Fibroblast of lung (primary cell): Measurements from ENCODE around the gene RALGPS2. TPM values are rescaled to one million over a fixed set of nuclear protein-coding genes. Genes with fewer than 3 reads are reported as not detected.

Experiments used
- DNase-seq, 2 donors: peaks; one replicate each; pipeline versions ENCODE4 v3.0.0 to v3.0.0-alpha.2; 2010; ENCODE audit warnings: low read depth in 2 of 2
- H2AFZ ChIP-seq: 2 replicates; pipeline ENCODE4 v1.5.1; 2012; ENCODE audit warnings: low read length, control low read depth, inconsistent platforms
- H3K27ac ChIP-seq: 2 replicates; pipeline ENCODE4 v1.5.1; 2011; ENCODE audit warnings: low read length, control low read depth; ENCODE audit not compliant: insufficient read depth
- H3K27me3 ChIP-seq: 2 replicates; pipeline ENCODE4 v1.5.1; 2011; ENCODE audit warnings: mild to moderate bottlenecking, low read length; ENCODE audit not compliant: control insufficient read depth, insufficient read depth
- H3K36me3 ChIP-seq: 2 replicates; pipeline ENCODE4 v1.5.1; 2011; ENCODE audit warnings: low read length; ENCODE audit not compliant: control insufficient read depth, insufficient read depth
- H3K4me1 ChIP-seq: 2 replicates; pipeline ENCODE4 v1.5.1; 2011; ENCODE audit warnings: low read length; ENCODE audit not compliant: control insufficient read depth, insufficient read depth; ENCODE audit errors: extremely low read depth
- H3K4me2 ChIP-seq: 2 replicates; pipeline ENCODE4 v1.5.1; 2011; ENCODE audit warnings: low read length, control low read depth; ENCODE audit not compliant: insufficient read depth; ENCODE audit errors: extremely low read depth
- H3K4me3 ChIP-seq, 4 experiments: fragments of 200-600 bp in 1 of 4; sonication (generic) in 1 of 4; replicated peaks in 1 of 4; 2 replicates each; pipeline ENCODE4 v1.5.1; 2011 to 2016; ENCODE audit warnings: low read length in 4 of 4, low read depth in 3 of 4, mild to moderate bottlenecking in 3 of 4, control low read depth in 2 of 4, inconsistent platforms in 1 of 4, mixed read lengths in 1 of 4; ENCODE audit not compliant: insufficient read depth in 1 of 4; ENCODE audit errors: control extremely low read depth in 1 of 4
- H3K79me2 ChIP-seq: 2 replicates; pipeline ENCODE4 v1.5.1; 2012; ENCODE audit warnings: mild to moderate bottlenecking, low read length, inconsistent platforms; ENCODE audit not compliant: control insufficient read depth, insufficient read depth
- H3K9ac ChIP-seq: 2 replicates; pipeline ENCODE4 v1.5.1; 2011; ENCODE audit warnings: mild to moderate bottlenecking, low read length, control low read depth; ENCODE audit not compliant: insufficient read depth
- H3K9me3 ChIP-seq: 2 replicates; pipeline ENCODE4 v1.5.1; 2012; ENCODE audit warnings: low read depth, low read length; ENCODE audit not compliant: control insufficient read depth, insufficient read depth
- H4K20me1 ChIP-seq: 2 replicates; pipeline ENCODE4 v1.5.1; 2011; ENCODE audit warnings: low read length; ENCODE audit not compliant: control insufficient read depth, insufficient read depth; ENCODE audit errors: extremely low read depth
- EZH2 ChIP-seq: IDR thresholded peaks from 2 replicates; pipeline ENCODE4 v1.5.1; 2012; ENCODE audit warnings: low read length, control low read depth, mild to moderate bottlenecking; ENCODE audit errors: missing control alignments
- polyA plus RNA-seq, 2 donors: library from polyadenylated mRNA; depleted of rRNA in 1 of 2; stranded (reverse) in 1 of 2; unstranded in 1 of 2; fragments of >200 nt; gene quantifications; 2 replicates each; pipeline ENCODE4 v1.2.1, GENCODE V29; 2011 to 2012; ENCODE audit warnings: missing spikeins in 1 of 2
- total RNA-seq: library from RNA; depleted of rRNA; stranded (reverse); fragments of >200 nt; gene quantifications from 2 replicates; pipeline ENCODE4 v1.2.1, GENCODE V29; 2014
- TF ChIP-seq, protein P1 (sequence below), 2 donors: IDR thresholded peaks in 1 of 2; conservative IDR thresholded peaks in 1 of 2; 1 replicate in 1 of 2; 2 replicates in 1 of 2; pipeline ENCODE4 v1.5.1; 2011 to 2012; ENCODE audit warnings: low read length in 2 of 2, control low read depth in 1 of 2, inconsistent platforms in 1 of 2, low read depth in 1 of 2, mild to moderate bottlenecking in 1 of 2

The RALGPS2 gene
- total and polyA plus RNA-seq, 2 donors (not counting 1 experiment from before 2014, with no cell fraction given) = 53.8 to 69.7 TPM

DNA sequence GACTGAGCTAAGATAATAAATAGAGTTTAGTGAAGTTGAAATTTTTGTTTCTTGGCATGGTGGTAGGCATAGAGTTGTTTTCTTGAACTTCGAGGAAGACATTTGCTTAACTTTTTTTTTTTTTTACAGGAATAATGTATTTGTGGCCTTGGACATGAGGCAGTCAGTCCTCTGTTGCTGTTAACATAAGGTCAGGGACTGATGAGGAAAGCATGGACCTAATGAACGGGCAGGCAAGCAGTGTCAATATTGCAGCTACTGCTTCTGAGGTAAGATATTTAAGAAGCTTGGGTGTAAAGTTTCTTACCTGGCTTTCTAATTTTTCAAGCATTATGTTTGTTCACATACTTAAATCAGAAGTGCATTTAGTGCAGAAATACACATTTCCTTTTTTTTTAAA, 51.5 kb downstream of the RALGPS2 start:
- TF ChIP-seq, protein P1, sequence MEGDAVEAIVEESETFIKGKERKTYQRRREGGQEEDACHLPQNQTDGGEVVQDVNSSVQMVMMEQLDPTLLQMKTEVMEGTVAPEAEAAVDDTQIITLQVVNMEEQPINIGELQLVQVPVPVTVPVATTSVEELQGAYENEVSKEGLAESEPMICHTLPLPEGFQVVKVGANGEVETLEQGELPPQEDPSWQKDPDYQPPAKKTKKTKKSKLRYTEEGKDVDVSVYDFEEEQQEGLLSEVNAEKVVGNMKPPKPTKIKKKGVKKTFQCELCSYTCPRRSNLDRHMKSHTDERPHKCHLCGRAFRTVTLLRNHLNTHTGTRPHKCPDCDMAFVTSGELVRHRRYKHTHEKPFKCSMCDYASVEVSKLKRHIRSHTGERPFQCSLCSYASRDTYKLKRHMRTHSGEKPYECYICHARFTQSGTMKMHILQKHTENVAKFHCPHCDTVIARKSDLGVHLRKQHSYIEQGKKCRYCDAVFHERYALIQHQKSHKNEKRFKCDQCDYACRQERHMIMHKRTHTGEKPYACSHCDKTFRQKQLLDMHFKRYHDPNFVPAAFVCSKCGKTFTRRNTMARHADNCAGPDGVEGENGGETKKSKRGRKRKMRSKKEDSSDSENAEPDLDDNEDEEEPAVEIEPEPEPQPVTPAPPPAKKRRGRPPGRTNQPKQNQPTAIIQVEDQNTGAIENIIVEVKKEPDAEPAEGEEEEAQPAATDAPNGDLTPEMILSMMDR (conservative IDR thresholded peaks at IDR 0.05 in 1 of 2, IDR thresholded peaks at IDR 0.05 in 1 of 2; ENCODE audit: low read depth in 1 of 2, low read length in 2 of 2) = no peak
- no peak for TF ChIP-seq EZH2
- peaks cover 6% of the 10 kb centered on the region for H3K79me2 ChIP-seq

DNA sequence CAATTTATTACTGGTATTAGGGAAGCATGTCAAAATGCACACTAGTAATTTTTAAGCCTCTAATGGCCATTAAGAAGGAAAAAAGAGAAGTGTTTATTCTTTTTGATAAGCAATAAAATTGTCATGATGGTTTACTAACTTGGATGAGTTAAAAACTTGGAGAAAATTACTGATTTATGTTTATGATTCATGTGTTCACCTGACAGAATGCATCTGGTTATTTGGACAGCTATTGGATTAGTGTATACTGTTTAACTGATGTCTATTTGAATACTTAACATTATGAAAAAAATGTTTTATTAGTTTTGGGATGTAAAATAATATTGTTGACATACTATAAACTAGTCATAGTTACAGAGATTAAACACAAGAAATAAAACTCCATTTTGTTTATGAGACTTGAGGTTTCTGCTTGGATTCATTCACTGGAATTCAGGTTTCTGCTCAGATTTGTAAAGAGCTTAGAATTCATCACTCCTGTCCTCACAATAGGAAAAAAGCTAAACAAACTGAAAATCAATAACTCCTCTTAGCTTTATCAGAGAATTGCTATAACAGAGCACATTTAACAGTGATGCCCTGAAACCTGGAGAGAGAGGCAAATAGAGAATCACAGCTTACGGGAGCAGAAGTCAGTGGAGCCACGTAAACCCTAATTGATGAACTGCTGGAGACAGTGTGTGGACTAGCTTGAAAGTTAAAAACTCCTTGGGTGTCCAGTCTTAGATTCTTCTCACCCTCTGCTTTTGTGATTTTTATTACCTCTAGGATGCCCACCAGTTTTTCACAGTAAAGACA, 56.7 kb downstream of the RALGPS2 start:
- no peaks in the 10 kb centered on the region for H3K4me1 ChIP-seq
- H3K4me2 ChIP-seq = no peak overlapping the region
- H4K20me1 ChIP-seq = no peaks in the 10 kb centered on the region
- H3K27me3 ChIP-seq = no peaks in the 10 kb centered on the region
- H3K27ac ChIP-seq = no peak overlapping the region
- H3K36me3 ChIP-seq = peaks cover 3% of the 10 kb centered on the region
- no peak overlapping the region for H2AFZ ChIP-seq
- DNase-seq = peak in 1 of 2 donors; percentile 22
- H3K4me3 ChIP-seq = no peak overlapping the region
- no peaks in the 10 kb centered on the region for H3K9me3 ChIP-seq
- TF ChIP-seq, protein P1 (conservative IDR thresholded peaks at IDR 0.05 in 1 of 2, IDR thresholded peaks at IDR 0.05 in 1 of 2; ENCODE audit: low read depth in 1 of 2, low read length in 2 of 2) = no peak
- no peak for TF ChIP-seq EZH2
- H3K79me2 ChIP-seq = no peaks in the 10 kb centered on the region
- no peak overlapping the region for H3K9ac ChIP-seq

More for the DNA sequence above, 51.5 kb downstream of the RALGPS2 start:
- no peak overlapping the region for H3K27ac ChIP-seq
- no peak overlapping the region for H2AFZ ChIP-seq
- DNase-seq = no peak
- no peak overlapping the region for H3K4me3 ChIP-seq
- no peaks in the 10 kb centered on the region for H3K4me1 ChIP-seq
- H3K27me3 ChIP-seq = no peaks in the 10 kb centered on the region
- no peaks in the 10 kb centered on the region for H4K20me1 ChIP-seq
- no peak overlapping the region for H3K9ac ChIP-seq
- H3K36me3 ChIP-seq = peaks cover 1% of the 10 kb centered on the region
- no peaks in the 10 kb centered on the region for H3K9me3 ChIP-seq
- no peak overlapping the region for H3K4me2 ChIP-seq

DNA sequence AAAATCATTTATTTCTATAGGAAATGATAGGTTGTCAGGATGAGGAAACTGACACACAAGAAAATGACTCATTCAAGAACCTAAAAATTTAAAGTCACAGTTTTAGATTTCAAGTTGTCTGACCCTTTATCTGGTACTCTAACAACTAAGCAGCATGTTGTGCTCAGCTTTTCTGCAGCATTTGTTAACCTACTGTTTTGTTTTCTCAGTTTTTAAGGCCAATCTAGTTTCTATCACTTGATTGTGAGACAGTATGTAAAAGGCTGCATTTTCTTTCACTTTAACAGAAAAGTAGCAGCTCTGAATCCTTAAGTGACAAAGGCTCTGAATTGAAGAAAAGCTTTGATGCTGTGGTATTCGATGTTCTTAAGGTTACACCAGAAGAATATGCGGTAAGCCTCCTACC, 59.1 kb downstream of the RALGPS2 start:
- Histone ChIP-seq H3K9ac (no peak overlapping the region), H4K20me1 (no peaks in the 10 kb centered on the region), H3K27me3 (no peaks in the 10 kb centered on the region), H3K9me3 (no peaks in the 10 kb centered on the region), H3K4me2 (no peak overlapping the region), H3K4me3 (no peak overlapping the region), H3K27ac (no peak overlapping the region), H3K79me2 (no peaks in the 10 kb centered on the region), H3K36me3 (peaks cover 4% of the 10 kb centered on the region), H3K4me1 (no peaks in the 10 kb centered on the region), H2AFZ (no peak overlapping the region)
- DNase-seq = no peak
- TF ChIP-seq EZH2 = no peak
- TF ChIP-seq, protein P1 (conservative IDR thresholded peaks at IDR 0.05 in 1 of 2, IDR thresholded peaks at IDR 0.05 in 1 of 2; ENCODE audit: low read depth in 1 of 2, low read length in 2 of 2) = no peak
